Thoracic aorta (tissue), 2 donors: ENCODE results near the gene FAM124B. TPM values are rescaled to one million over a fixed set of nuclear protein-coding genes. Genes with fewer than 3 reads are reported as not detected.
"Not testable (repeated sequence)": the region's sequence is repeated elsewhere in the genome, so short reads cannot be mapped to it uniquely, and the experiment has no call there.

Experiments used
- ATAC-seq: fragments of 150-250 bp; one replicate; pipeline ENCODE4 v1.8.0; 2017; ENCODE audit warnings: low read depth; ENCODE audit not compliant: insufficient number of reproducible peaks, low FRiP score
- DNase-seq: peaks from one replicate; pipeline ENCODE4 v3.0.0-alpha.2; 2020; ENCODE audit warnings: low spot score
- H3K27ac ChIP-seq, 2 donors: fragments of 200-600 bp; sonication (generic); 1 replicate in 1 of 2; 2 replicates in 1 of 2; pipeline ENCODE4 v1.5.1; 2016; ENCODE audit warnings: mild to moderate bottlenecking in 2 of 2, moderate library complexity in 2 of 2
- H3K27me3 ChIP-seq: fragments of 200-600 bp; sonication (generic); replicated peaks from 2 replicates; pipeline ENCODE4 v1.6.0; 2016; ENCODE audit warnings: mild to moderate bottlenecking; ENCODE audit not compliant: insufficient read depth
- H3K36me3 ChIP-seq: fragments of 200-600 bp; sonication (generic); one replicate; pipeline ENCODE4 v1.5.1; 2016
- H3K4me1 ChIP-seq, 2 donors: fragments of 200-600 bp; sonication (generic); 1 replicate in 1 of 2; 2 replicates in 1 of 2; pipeline versions ENCODE4 v1.5.1 to v1.6.0; 2016; ENCODE audit warnings: low read depth in 2 of 2, mild to moderate bottlenecking in 1 of 2; ENCODE audit not compliant: control insufficient read depth in 1 of 2
- H3K4me3 ChIP-seq: fragments of 200-600 bp; sonication (generic); 2 replicates; pipeline ENCODE4 v1.5.1; 2016; ENCODE audit warnings: mild to moderate bottlenecking
- H3K9me3 ChIP-seq: fragments of 200-600 bp; sonication (generic); 2 replicates; pipeline ENCODE4 v1.5.1; 2016
- total RNA-seq, 2 donors: library from RNA; depleted of rRNA; stranded (reverse); fragments of >200 nt; gene quantifications; one replicate each; pipeline versions ENCODE4 v1.1.0 to v1.2.3, GENCODE V29; 2016
- TF ChIP-seq, protein P1 (sequence below): fragments of 200-600 bp; sonication (generic); IDR thresholded peaks from one replicate; pipeline ENCODE4 v1.5.1; 2019; ENCODE audit warnings: antibody characterized with exemption

The FAM124B gene
- total RNA-seq, 2 donors from 2014 or later = 1.1 to 4.0 TPM

DNA sequence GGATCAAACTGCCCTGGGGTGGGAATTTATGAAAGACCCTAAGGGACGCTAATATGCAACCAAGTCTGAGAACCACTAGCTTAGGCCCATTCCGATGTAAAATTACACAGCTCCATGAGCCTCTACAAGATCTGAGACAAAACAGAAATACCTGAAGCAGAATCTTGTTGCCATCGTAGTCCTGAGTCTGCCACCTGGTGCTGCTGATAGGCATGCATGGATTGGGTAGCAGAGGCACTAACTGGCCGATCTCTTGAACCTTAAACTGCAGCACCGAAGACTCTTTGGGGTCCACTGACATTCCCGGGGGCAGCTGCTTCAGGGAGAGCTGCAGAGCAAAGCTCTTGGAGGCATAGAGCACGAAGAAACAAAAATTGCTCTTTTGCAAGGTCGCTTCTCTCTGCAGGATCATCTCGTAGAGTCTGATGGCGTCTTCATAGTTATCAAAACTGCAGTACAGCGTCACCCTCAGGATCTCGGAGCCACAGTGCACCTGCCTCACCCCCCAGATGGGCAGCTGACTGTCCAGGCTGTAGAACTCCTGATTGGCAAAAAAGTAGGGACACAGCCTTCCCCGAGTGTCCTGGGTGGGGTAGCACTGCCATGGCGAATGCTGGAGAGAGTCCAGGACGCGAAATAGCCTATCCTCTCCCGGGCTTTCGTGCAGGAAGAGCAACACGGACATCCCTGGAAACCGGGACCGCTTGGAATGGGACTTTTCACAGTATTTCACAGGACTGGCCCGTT lies 848 bp downstream of the FAM124B start:
- Histone ChIP-seq H3K36me3 (no peaks in the 10 kb centered on the region), H3K9me3 (no peaks in the 10 kb centered on the region), H3K4me3 (peak overlapping the region; percentile 57), H3K27me3 (no peaks in the 10 kb centered on the region), H3K4me1 (no peaks in the 10 kb centered on the region), H3K27ac (no peak overlapping the region)
- DNase-seq = no peak
- no peak for ATAC-seq
- TF ChIP-seq, protein P1, sequence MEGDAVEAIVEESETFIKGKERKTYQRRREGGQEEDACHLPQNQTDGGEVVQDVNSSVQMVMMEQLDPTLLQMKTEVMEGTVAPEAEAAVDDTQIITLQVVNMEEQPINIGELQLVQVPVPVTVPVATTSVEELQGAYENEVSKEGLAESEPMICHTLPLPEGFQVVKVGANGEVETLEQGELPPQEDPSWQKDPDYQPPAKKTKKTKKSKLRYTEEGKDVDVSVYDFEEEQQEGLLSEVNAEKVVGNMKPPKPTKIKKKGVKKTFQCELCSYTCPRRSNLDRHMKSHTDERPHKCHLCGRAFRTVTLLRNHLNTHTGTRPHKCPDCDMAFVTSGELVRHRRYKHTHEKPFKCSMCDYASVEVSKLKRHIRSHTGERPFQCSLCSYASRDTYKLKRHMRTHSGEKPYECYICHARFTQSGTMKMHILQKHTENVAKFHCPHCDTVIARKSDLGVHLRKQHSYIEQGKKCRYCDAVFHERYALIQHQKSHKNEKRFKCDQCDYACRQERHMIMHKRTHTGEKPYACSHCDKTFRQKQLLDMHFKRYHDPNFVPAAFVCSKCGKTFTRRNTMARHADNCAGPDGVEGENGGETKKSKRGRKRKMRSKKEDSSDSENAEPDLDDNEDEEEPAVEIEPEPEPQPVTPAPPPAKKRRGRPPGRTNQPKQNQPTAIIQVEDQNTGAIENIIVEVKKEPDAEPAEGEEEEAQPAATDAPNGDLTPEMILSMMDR = no peak

GRCh38 chr2:224400174-224400810 lies 1.6 kb downstream of the FAM124B start:
- Histone ChIP-seq H3K4me1 (no peaks in the 10 kb centered on the region), H3K36me3 (no peaks in the 10 kb centered on the region), H3K4me3 (peak overlapping the region; percentile 57), H3K27ac (no peak overlapping the region), H3K9me3 (no peaks in the 10 kb centered on the region), H3K27me3 (no peaks in the 10 kb centered on the region)
- TF ChIP-seq, protein P1 = no peak
- DNase-seq (no peak), ATAC-seq (no peak)

GRCh38 chr2:224398289-224398688 lies 3.6 kb downstream of the FAM124B start:
- TF ChIP-seq, protein P1 = no peak
- Histone ChIP-seq H3K9me3 (no peaks in the 10 kb centered on the region), H3K4me3 (no peak overlapping the region), H3K36me3 (no peaks in the 10 kb centered on the region), H3K27me3 (no peaks in the 10 kb centered on the region), H3K27ac (no peak overlapping the region), H3K4me1 (no peaks in the 10 kb centered on the region)
- DNase-seq (no peak), ATAC-seq (no peak)

DNA sequence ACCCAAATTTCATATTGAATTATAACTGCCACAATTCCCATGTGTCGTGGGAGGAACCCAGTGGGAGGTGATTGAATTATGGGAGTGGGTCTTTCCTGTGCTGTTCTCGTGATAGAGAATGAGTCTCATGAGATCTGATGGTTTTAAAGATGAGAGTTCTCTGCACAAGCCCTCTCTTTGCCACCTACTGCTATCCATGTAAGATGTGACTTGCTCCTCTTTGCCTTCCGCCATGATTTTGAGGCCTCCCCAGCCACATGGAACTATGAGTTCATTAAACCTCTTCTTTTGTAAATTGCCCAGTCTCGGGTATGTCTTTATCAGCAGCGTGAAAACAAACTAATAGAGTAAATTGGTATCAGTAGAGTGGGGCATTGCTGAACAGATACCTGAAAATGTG lies 4.8 kb downstream of the FAM124B start:
- not testable (repeated sequence) for H3K36me3 ChIP-seq, H3K4me1 ChIP-seq, DNase-seq, H3K27me3 ChIP-seq, H3K4me3 ChIP-seq, H3K27ac ChIP-seq, H3K9me3 ChIP-seq, ATAC-seq

DNA sequence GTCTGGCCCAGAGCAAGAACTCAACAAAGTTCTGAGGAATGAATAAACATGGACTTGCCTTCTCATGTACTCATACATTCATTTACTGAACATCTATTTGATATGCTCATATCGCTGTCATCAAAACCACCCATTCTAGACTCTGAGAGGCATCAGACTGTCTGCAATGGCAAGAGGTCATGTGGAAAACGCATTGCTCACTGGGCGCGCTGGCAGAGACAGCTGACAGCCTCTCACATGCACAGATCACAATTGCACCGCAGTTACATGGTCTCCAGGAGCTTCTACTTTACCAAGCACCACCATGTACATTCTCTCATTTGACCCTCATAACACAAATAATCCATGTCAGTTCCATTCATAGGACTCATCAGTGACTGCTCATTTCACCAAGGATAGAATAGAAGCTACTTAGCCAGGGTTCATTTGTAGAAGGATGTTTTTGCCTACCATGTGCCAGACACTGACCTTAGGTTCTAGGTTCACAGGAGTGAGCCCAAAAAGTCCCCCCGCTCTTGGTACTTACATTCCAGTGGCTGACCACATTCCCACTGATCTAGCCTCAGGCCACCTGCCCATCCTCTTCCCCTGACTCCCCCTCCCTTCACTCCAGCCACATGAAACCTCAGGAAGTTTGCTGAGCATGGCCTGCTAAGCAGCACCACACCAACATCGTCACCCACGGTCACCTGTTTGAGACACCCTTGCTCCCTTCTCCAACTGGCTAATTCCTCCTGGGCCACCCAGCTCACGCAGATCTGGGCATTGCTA lies 6.1 kb downstream of the FAM124B start:
- H3K27ac ChIP-seq = no peak overlapping the region

More for the DNA sequence above, 6.1 kb downstream of the FAM124B start:
- H3K27me3 ChIP-seq = no peaks in the 10 kb centered on the region
- DNase-seq (no peak), ATAC-seq (no peak)
- H3K36me3 ChIP-seq = no peaks in the 10 kb centered on the region
- no peaks in the 10 kb centered on the region for H3K9me3 ChIP-seq
- TF ChIP-seq, protein P1 = no peak
- no peak overlapping the region for H3K4me3 ChIP-seq
- H3K4me1 ChIP-seq = no peaks in the 10 kb centered on the region
